H1 (cell line): Measurements from ENCODE around the gene KPNA4. TPM values are rescaled to one million over a fixed set of nuclear protein-coding genes. Genes with fewer than 3 reads are reported as not detected.

Experiments used
- BCL11A ChIP-seq, 2 experiments: IDR thresholded peaks; one replicate each; pipeline ENCODE4 v1.6.1; 2011; ENCODE audit warnings: low read depth in 2 of 2, low read length in 2 of 2, mild to moderate bottlenecking in 2 of 2
- CBX8 ChIP-seq: fragments of 300-800, 300-1000 bp; sonication (generic); IDR thresholded peaks from 2 replicates; pipeline ENCODE4 v1.7.1; 2016; ENCODE audit warnings: low read depth, low read length, borderline replicate concordance
- CEBPB ChIP-seq: IDR thresholded peaks from 2 replicates; pipeline ENCODE4 v1.6.1; 2012; ENCODE audit warnings: low read depth, low read length
- GTF2F1 ChIP-seq: IDR thresholded peaks from 2 replicates; pipeline ENCODE4 v1.6.1; 2012; ENCODE audit warnings: low read depth, low read length, improper control_type of control experiment, borderline replicate concordance
- NRF1 ChIP-seq: IDR thresholded peaks from 2 replicates; pipeline ENCODE4 v1.6.1; 2011; ENCODE audit warnings: mild to moderate bottlenecking, low read depth, low read length, improper control_type of control experiment
- POU5F1 ChIP-seq: IDR thresholded peaks from 2 replicates; pipeline ENCODE4 v1.6.1; 2011; ENCODE audit warnings: low read depth, mild to moderate bottlenecking, low read length, moderate library complexity
- RBBP5 ChIP-seq: IDR thresholded peaks from 2 replicates; pipeline ENCODE4 v1.7.1; 2012; ENCODE audit warnings: low read depth, mild to moderate bottlenecking, inconsistent platforms, low read length, moderate library complexity, borderline replicate concordance
- RNF2 ChIP-seq: fragments of 200-900, 300-1000 bp; sonication (generic); IDR thresholded peaks from 2 replicates; pipeline ENCODE4 v1.7.1; 2016; ENCODE audit warnings: borderline replicate concordance, low read depth, mild to moderate bottlenecking, antibody characterized with exemption, low read length; ENCODE audit not compliant: poor library complexity, severe bottlenecking; ENCODE audit errors: missing control alignments
- SIX5 ChIP-seq: IDR thresholded peaks from 2 replicates; pipeline ENCODE4 v1.6.1; 2011; ENCODE audit warnings: mild to moderate bottlenecking, low read depth, low read length
- SP2 ChIP-seq: IDR thresholded peaks from 2 replicates; pipeline ENCODE4 v1.6.1; 2012; ENCODE audit warnings: mild to moderate bottlenecking, low read length, inconsistent platforms
- SP4 ChIP-seq: IDR thresholded peaks from 2 replicates; pipeline ENCODE4 v1.6.1; 2012; ENCODE audit warnings: low read length, inconsistent platforms
- SRF ChIP-seq: IDR thresholded peaks from 2 replicates; pipeline ENCODE4 v1.6.1; 2011; ENCODE audit warnings: mild to moderate bottlenecking, low read depth, low read length, moderate library complexity
- TBP ChIP-seq: IDR thresholded peaks from 2 replicates; pipeline ENCODE4 v1.6.1; 2011; ENCODE audit warnings: low read depth, low read length, improper control_type of control experiment
- YY1 ChIP-seq: IDR thresholded peaks from 2 replicates; pipeline ENCODE4 v1.6.1; 2011; ENCODE audit warnings: low read depth, mild to moderate bottlenecking, low read length
- polyA plus RNA-seq, 7 experiments: library from polyadenylated mRNA; depleted of rRNA in 3 of 7; stranded (reverse) in 5 of 7; unstranded in 2 of 7; fragments of >200 nt in 5 of 7; fragments of 200-250 nt in 2 of 7; gene quantifications; 1 replicate in 5 of 7; 2 replicates in 1 of 7; 4 replicates in 1 of 7; pipeline versions ENCODE4 v1.2.1 to v1.2.3, GENCODE V29; 2011 to 2013; ENCODE audit warnings: missing spikeins in 2 of 7, mixed read lengths in 2 of 7
- total RNA-seq: library from RNA; stranded (reverse); fragmentation: NEBNext Ultra II Directional; extraction: Animal tissue kit (Norgen Biotek cat#: 25700); gene quantifications from 2 replicates; pipeline ENCODE4 v1.2.1, GENCODE V29; 2021

The KPNA4 gene
- total and polyA plus RNA-seq, 2 of the 8 experiments (the other 6 are each of a cell fraction or from before 2014, with no cell fraction given): 13.2 to 81.9 TPM

GRCh38 chr3:160576621-160577020 is 11.2 kb upstream of the KPNA4 start (continued):
- no peak for TF ChIP-seq NRF1
- no peak for TF ChIP-seq POU5F1
- TF ChIP-seq CEBPB: no peak
- no peak for TF ChIP-seq SP4
- no peak for TF ChIP-seq SRF
- TF ChIP-seq BCL11A (IDR thresholded peaks at IDR 0.05; ENCODE audit: low read depth in 2 of 2, low read length in 2 of 2): no peak
- TF ChIP-seq SP2: no peak
- TF ChIP-seq SIX5: no peak
- TF ChIP-seq GTF2F1: no peak
- no peak for TF ChIP-seq RNF2
- no peak for TF ChIP-seq RBBP5
- no peak for TF ChIP-seq YY1
- no peak for TF ChIP-seq CBX8
- no peak for TF ChIP-seq TBP
